Stimulated activated CD4-positive, alpha-beta T cell treated with anti-CD3 and anti-CD28 coated beads, Interleukin-15, amount 100 ng/mL, for 24 hours (primary cell): ENCODE data around the gene KCTD14.
"Not testable (repeated sequence)": the region's sequence is repeated elsewhere in the genome, so short reads cannot be mapped to it uniquely, and the experiment has no call there.

Experiments used
- DNase-seq: peaks from one replicate; pipeline ENCODE4 v3.0.0-alpha.2; 2020

Gene KCTD14, protein sequence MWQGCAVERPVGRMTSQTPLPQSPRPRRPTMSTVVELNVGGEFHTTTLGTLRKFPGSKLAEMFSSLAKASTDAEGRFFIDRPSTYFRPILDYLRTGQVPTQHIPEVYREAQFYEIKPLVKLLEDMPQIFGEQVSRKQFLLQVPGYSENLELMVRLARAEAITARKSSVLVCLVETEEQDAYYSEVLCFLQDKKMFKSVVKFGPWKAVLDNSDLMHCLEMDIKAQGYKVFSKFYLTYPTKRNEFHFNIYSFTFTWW

DNA sequence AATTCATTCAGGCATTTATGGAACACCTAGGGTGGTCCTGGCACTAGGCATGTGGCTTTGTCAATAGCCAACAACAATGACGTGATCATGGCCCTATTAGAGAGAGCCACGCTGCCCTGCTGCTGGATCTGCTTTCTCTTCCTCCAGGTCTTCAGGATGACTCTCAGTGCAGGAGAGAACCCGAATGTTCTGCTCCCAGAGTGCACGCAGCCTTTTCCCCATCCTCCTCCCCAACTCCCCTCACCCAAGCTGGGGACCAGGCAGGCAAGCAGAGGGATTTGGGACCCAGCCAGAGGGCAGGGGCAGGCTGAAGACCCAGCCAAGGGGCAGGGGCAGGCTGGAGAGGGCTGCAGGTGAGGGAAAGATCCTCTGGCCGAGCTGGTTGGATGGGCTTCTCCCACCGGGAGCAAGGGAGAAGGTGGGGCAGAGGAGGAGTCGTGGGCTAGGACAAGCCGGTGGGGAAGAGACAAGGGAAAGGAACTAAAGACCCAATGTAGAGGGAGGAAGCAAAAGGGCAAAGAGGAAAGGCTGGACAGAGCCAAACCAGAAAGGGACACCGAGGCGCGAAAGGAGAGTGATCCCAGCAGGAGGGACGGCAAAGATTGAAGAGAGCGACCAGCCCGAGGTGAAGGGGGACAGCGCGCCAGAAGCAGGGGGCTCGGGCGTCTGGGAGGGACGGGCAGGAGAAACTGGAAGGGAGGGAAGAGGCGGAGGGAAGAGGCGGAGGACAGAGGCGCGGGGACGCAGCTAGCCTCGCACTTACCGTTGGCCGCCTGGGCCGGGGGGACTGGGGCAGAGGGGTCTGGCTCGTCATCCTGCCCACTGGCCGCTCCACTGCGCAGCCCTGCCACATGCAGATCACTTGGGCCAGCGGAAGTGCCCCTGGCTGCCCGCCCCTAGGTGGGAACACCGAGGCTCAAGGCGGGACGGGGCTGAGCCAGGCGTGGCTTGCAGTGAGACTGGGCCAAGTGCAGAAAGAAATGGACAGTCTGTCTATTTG is at the start of gene KCTD14:
Gene KCTD14 (minus strand): TSS at position 880 of the 1,000 bp plus-strand sequence. CDS start 27 bp downstream, at position 853.
- no peak for DNase-seq

DNA sequence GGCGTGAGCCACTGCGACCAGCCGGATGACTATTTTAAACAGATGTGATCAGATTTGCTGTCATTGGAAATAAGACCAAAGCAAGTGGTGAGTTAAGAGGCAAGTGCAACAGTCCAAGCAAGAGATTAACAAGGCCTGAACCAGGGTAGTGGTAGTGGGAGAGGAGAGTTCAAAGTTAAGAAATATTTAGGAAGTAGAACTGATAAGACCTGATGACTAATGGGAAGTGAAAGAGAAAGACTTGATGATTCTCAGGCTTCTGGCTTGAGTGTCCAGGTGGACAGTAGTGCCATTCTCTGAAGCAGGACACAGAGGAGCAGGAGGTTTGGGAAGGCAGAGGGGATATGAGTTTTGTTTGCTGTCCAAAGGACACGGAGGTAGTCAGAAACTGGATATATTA is 49.4 kb upstream of the KCTD14 start:
- DNase-seq = no peak

DNA sequence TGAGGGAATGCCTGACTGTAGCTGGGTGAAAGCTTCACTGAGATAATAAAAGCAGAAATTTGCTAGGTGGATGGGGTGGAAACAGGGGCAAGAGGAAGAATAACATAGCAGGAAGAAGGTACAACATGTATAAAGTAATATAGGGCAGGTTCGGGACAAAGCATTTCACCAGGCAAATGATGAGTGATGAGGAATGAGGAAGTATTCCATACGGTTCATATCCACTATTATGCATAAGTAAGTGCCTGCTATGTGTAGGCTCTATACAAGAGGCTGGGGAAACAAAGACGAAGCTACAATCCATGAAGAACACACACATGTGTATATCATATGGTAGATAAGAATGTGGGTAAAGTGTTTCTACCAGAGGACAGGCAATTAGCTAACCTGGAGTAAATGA is 48.6 kb upstream of the KCTD14 start:
- no peak for DNase-seq

DNA sequence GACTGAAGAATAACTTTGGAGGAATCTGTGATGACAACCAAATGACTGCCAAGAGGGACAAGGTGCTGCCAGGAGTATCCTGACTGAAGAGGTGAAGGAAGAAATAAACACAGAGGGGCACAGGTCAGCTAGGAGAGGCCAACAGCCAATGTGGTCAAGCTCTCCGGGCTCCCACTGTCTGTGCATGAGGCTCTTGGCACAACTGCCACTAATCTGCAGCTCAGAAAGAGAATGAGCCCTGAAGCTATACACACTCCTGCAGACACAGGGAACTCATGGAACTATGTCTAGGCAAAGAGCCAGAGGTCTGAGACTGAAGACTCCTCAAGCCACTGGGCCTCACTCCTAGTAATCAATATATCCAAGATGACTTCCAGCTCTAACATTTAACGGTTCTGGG is 47.5 kb upstream of the KCTD14 start:
- no peak for DNase-seq

DNA sequence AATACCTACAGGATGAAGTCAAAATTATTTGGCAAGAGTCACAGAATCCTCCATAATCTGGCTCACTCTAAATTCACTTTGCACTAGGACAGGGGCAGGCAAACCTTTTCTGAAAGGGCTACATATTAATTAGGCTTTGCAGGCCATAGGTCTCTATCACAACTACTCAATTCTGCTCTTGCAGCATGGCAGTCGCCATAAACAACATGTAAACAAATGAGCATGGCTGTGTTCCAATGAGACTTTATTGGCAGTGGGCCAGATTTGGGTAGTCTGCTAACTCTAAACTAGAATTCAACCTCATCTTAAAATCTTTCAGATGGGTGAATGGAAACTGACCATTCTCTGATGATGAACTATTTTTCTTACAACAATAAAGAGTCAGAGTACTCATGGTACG is 46.4 kb upstream of the KCTD14 start:
- DNase-seq = no peak

DNA sequence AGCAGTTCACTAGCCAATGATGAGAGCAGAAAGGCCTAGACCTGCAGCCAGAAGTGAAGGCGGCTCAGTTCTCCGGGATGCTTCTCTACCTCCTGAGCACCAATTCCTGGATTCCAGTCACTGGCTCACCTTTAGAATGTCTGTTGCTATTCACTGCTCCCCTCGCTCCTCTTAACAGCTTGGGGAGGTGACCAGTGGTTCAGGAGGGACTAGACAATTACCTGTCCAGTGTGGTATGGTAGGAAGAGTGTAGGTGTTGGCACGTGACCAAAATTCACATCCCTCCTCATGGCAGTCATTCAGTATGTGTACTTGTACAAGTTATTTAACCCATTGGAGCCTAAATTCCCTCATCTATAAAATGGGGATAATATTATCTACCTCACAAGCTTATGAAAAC is 44.6 kb upstream of the KCTD14 start:
- no peak for DNase-seq

DNA sequence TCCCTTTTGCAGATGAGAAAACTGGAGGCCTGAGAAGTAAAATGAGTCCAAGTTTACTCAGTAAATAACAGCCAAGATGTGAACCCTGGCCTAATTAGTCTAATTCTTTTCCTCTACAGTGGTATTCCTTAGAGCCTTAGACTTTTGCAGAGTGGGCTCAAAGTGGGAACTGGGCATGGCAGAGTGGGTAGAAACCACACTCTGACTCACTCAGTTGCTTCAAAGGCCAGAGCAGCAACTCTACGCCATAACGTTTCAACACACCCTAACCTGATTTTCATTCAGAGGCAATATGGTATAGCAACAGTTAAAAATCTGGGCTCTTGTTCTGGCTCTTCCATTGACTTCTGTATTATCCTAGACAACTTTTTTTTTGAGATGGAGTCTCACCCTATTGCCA is 43.4 kb upstream of the KCTD14 start:
- no peak for DNase-seq

DNA sequence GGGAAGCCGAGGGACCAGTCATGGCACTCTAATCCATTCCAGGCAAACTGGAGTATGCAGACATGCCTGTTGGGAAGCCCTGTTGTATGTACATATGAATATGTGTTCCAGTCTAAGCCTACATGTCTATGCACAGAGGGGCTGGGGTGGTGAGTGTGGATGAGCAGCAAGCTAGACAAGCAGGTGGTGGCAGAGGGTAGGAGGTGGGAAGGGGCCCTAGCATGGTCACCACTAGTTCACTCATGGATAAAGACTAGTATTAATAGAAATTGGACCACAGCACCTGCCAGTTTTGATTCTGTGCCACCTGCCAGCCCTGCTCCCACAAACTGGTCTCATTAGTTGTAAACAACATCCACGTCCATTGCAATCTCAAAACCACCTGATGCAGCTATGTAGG is 42.1 kb upstream of the KCTD14 start:
- no peak for DNase-seq

DNA sequence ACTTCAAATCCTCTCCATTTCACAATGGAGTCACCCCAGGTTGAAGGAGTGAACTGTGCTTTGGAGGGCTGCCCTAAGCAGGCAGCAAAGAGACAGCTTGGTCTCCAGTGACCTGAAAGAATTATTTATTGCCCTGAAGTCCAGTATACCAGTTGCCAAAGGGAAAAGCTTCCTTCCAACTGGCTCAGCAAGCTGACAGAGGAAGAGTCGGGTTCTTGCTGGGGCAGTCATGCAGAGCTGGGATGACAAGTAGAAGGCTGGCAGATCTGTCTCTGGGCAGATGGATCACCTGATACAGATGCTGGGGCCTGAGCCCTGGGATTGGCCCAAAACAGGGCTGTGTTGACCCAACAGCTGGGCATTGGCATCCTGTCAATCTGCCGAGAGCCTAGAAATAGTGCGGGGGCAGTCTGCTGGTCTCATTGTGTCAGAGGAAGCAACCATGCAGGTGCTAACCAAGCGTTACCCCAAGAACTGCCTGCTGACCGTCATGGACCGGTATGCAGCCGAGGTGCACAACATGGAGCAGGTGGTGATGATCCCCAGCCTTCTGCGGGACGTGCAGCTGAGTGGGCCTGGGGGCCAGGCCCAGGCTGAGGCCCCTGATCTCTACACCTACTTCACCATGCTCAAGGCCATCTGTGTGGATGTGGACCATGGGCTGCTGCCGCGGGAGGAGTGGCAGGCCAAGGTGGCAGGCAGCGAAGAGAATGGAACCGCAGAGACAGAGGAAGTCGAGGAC is 40.5 kb upstream of the KCTD14 start, which contains the start of gene THRSP:
Gene THRSP (plus strand): TSS at position 422 of the 742 bp plus-strand sequence. CDS start 21 bp downstream, at position 443.
- DNase-seq = no peak

DNA sequence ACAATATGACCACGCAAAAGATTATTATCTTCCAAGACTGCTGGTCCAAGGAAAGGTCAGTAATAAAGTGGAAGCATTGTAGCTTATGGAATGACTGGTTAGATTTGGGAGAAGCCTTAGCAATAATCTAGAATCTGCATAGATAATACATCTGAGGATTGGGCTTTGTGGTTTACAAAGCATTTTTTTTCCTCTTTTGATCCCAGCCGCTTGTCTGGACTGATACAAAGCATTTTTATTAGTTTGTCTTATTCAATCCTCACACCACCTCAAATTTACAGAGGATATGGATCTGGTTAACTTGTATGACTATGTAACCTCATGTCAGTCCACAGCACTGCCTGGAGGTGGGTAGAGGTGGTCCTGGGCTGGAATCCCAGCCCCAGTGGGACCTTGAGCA is 39.6 kb upstream of the KCTD14 start:
- no peak for DNase-seq

DNA sequence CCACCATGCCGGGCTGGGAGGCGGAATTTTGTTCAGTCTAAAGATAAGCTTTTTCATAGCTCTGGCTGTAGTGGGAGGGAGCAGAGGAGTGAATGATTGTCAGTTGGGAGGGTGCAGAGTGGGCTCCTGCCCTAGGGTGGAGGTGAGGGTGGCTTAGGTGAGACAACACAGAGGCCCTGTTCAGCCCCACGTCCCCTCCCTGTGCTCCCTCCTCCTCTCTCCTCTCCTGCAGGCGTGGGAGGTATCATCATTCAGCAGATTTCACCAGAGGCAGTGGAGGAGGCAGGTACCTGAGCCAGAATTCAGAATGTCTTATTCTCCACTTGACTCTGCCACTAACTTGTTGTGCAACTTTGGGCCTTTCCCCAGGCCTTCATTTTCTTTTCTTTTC is 38.8 kb upstream of the KCTD14 start:
- no peak for DNase-seq

DNA sequence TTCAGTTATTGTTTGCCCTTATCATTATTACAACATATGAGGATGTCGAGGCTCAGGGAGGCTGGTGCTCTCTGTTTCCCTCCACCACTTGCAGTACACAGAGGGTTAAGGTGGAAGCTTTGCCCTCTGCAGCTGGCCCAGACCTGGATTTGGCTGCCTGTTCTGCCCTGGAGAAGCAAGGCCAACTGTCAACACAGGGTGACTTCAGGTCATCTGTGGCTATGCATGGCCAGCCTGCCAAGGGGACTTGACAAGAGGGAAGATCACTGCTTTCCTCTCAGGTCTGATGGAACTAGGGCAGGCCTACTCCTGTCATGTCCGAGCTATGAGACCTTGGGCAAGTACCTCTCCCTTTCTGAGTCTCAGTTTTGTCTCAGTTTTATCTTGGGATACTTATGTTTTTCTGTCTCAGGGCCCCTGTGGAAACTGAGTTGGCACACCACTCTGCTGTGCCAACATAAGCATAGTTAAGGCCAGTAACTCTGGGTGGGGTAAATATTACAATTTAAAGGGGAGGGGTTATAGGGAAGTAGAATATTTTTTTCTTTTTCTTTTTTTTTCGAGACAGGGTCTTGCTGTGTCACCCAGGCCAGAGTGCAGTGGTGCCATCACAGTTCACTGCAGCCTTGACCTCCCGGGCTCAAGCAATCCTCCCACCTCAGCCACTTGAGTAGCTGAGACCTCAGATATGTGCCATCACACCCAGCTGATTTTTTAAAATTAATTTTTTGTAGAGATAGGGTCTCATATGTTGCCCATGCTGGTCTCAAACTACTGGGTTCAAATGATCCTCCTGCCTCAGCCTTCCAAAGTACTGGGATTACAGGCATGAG is 38.2 kb upstream of the KCTD14 start:
- no peak for DNase-seq

DNA sequence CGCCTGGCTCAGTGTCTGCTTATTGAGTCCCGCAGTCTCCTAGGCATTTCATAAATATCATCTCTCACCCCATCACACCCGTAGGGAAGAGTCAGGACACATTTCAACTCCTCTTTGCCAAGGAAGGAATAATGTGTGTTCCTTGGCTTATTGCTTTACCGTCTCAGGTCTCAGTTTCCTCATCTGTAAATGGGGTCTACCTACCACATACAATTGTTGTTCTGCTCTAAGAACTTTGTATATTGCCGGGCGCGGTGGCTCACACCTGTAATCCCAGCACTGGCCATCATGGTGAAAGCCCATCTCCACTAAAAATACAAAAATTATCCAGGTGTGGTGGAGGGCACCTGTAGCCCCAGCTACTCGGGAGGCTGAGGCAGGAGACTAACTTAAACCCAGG is 37.5 kb upstream of the KCTD14 start:
- DNase-seq = no peak

DNA sequence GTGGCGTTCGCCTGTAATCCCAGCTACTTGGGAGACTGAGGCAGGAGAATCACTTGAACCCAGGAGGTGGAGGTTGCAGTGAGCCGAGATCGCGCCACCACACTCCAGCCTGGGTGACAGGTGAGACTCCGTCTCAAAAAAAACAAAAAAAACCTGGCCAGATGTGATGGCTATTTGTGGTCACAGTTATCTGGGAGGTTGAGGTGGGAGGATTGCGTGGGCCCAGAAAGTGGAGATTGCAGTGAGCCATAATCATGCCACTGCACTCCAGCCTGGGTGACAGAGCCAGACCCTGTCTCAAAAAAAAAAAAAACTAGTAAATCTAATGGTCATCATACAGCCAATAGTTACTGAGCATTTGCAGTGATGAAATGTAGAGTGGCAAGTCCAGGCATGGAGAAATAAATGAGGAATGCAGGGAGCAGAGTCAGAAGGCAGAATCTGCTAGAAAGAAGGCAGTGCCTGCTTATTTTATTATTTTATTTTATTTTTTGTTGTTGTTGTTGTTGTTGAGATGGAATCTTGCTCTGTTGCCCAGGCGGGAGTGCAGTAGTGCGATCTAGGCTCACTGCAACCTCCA is 36.8 kb upstream of the KCTD14 start:
- DNase-seq = not testable (repeated sequence)

DNA sequence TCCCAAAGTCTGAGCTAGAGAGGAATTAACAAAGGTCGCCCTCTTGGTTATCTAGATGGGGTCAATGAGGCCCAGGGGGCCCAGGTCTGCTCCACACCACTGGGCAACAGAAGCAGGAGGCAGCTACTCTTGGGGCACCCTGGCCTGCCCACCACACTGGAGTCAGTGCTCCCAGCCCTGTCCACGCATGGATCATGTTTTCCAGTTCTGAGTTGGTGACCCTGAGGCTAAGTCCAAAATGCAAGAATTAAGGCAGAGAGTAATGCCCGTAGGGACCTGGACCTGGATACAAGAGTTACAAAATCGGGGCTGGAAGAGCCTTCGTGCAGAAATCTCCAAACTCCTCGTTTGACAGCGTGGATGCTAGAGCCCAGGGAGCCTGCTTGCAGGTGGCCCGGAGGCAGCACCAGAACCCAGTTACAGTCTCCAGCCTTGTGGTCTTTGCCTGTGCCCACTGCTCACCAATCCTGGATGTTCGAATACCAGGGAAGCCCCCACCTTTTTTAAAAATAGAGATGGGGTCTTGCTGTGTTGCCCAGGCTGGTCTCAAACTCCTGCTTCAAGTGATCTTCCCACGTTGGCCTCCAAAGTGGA is 34.5 kb upstream of the KCTD14 start:
- no peak for DNase-seq

DNA sequence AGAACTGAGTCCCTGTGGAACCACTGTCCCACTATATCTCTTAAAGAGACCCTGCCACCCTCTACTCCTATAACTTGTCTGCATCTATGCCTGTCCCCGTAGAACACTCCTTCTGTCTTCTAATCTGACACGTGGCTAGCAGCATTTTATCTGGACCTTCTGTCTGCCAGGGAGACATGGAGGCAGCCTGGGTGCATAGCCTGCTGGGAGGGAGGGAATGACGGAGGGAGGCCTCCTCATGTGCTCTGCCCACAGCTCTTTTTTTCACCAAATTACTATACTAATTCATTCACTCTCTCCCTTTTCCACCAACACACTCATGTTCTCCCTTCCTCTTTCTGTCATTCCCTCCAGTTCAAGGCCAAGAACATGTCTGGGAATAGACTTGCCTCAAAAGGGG is 33.0 kb upstream of the KCTD14 start:
- DNase-seq = no peak

DNA sequence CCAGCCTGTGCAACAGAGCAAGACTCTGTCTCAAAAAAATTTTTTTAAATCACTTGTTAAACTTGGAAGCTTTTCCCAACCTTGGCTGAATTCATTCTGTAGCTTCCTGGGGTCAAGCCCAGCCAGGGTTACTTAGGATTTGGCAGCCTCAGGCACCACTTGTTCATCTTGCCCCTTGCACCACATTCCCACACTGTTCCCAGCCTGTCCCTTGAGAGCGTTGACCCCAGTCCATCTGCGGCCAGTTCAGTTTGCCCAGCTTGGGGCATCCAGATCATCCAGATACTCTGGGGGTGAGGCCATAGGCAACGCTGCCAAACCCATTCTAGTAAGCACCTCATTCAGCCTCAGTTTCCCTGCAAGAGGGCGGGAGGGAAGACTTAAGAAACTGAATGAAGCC is 31.9 kb upstream of the KCTD14 start:
- no peak for DNase-seq

DNA sequence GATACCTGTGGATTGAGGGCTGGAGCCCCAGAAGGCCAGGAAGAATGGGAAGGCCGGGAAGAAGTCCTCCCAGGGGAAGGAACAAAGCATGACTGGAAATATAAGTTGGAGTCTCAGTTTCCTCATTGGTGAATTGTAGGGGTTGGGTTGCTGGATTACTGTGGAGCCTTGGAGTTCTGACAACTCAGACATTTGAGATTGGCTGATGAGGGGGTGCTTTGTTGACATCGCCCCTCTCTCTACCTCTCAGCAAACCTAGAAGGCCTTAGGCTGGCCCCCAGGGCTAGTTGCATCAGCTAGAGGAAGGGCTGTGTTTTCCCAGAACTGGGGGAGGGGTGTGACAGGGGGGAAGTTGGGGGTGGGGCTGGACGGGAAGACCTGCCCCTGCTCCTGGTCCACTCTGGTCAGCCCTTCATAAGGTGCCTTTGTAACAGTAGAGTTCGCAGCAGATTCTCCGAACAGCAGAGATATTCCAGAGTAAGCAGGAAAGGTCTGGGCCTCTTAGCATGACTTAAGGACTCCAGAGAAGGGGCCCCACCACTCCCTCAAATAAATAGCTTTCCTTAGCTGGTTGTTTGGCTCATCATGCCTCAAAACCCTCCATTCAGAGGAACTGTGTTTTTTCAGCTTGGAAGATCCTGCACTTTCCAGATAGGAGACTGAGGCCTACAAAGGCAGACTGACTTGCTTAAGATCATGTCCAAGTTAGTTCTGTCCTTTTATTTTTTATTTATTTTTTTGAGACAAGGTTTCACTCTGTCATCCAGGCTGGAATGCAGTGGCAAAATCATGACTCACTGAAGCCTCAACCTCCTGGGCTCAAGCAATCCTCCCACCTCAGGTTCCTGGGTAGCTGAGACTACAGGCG is 28.1 kb upstream of the KCTD14 start:
- no peak for DNase-seq

DNA sequence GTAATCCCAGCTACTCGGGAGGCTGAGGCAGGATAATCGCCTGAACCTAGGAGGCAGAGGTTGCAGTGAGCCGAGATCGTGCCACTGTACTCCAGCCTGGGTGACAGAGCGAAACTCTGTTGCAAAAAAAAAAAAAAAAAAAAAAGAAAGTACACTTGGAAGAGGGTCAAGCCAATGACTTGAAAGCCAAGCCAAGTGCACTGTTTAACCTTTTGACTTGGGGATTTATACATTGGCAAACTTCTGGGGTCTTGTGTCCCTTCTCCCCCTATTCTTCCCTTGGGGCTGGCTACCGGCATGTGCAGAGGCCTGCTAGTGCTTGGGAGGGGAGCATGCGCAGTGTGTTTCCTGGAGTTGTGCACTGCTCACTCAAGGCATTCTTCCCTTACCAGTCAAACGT is 26.3 kb upstream of the KCTD14 start:
- DNase-seq = no peak

DNA sequence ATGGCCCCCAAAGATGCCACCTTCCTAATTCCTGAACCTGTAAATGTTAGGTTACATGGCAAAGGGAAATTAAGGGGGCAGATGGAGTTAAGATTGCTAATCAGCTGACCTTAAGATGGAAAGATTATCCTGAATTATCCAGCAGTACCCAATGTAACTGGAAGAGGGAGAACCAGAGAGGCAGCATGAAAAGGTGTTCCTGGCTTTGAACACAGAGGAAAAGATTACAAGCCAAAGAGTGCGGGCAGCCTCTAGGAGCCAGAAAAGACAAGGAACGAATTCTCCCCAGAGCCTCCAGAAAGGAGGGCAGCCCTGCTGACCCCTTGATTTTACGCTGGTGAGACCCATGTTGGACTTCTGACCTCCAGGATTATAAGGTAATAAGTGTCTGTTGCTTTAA is 25.5 kb upstream of the KCTD14 start:
- no peak for DNase-seq

DNA sequence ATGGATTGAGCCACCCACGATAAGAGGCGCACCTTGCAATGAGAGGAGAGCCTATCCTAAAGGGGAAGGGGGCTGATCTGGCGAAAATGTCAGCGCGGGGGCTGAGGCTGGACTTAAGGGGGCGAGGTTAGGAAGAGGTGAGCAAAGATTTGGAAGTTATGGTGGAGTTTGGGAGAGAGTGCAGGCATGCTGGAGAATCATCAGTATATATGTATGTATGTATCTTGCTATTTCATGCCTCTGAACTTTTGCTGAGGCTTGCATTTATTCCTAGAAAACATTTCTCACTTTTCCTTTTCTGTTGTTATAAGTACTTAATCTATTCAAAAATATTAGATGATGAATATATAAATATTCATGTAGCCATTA is 23.4 kb upstream of the KCTD14 start:
- DNase-seq = no peak
